Mesendoderm (in vitro differentiated cells): Measurements from ENCODE around the gene CHST1. TPM values are rescaled to one million over a fixed set of nuclear protein-coding genes. Genes with fewer than 3 reads are reported as not detected.
A peak's percentile ranks its signal among the peaks of the same experiment; 100 is the strongest.

ENCODE experiments used
- DNase-seq: peaks from one replicate; pipeline ENCODE4 v3.0.0; 2013
- H2AK5ac ChIP-seq: 2 replicates; pipeline ENCODE4 v1.6.1; 2013; ENCODE audit warnings: low read length, inconsistent platforms
- H2BK120ac ChIP-seq: 2 replicates; pipeline ENCODE4 v1.6.1; 2013; ENCODE audit warnings: low read depth, mild to moderate bottlenecking, low read length, moderate library complexity, mixed read lengths
- H2BK15ac ChIP-seq: replicated peaks from 2 replicates; pipeline ENCODE4 v1.6.1; 2013; ENCODE audit warnings: low read depth, mild to moderate bottlenecking, moderate library complexity
- H2BK5ac ChIP-seq: 2 replicates; pipeline ENCODE4 v1.6.1; 2013; ENCODE audit warnings: low read length, inconsistent platforms
- H3K18ac ChIP-seq: 2 replicates; pipeline ENCODE4 v1.6.1; 2013; ENCODE audit warnings: mild to moderate bottlenecking, low read length, mixed read lengths
- H3K23ac ChIP-seq: one replicate; pipeline ENCODE4 v1.6.1; 2013; ENCODE audit warnings: low read length
- H3K27ac ChIP-seq: 2 replicates; pipeline ENCODE4 v1.5.1; 2013; ENCODE audit warnings: low read depth, mild to moderate bottlenecking, inconsistent platforms, low read length, moderate library complexity
- H3K27me3 ChIP-seq: 2 replicates; pipeline ENCODE4 v1.6.1; 2013; ENCODE audit warnings: low read length, control low read depth, mild to moderate bottlenecking, inconsistent platforms; ENCODE audit not compliant: insufficient read depth, poor library complexity
- H3K36me3 ChIP-seq: 2 replicates; pipeline ENCODE4 v1.6.1; 2013; ENCODE audit warnings: low read length, inconsistent platforms; ENCODE audit not compliant: control insufficient read depth, insufficient read depth
- H3K4ac ChIP-seq: one replicate; pipeline ENCODE4 v1.6.1; 2013; ENCODE audit warnings: low read depth, mild to moderate bottlenecking, low read length, moderate library complexity
- H3K4me1 ChIP-seq: 2 replicates; pipeline ENCODE4 v1.6.1; 2013; ENCODE audit warnings: low read depth, low read length, inconsistent platforms; ENCODE audit not compliant: control insufficient read depth
- H3K4me2 ChIP-seq: 2 replicates; pipeline ENCODE4 v1.6.1; 2013; ENCODE audit warnings: low read length
- H3K4me3 ChIP-seq: 2 replicates; pipeline ENCODE4 v1.5.1; 2013; ENCODE audit warnings: mild to moderate bottlenecking, low read length
- H3K56ac ChIP-seq: one replicate; pipeline ENCODE4 v1.6.1; 2013; ENCODE audit warnings: low read length
- H3K79me1 ChIP-seq: 2 replicates; pipeline ENCODE4 v1.6.1; 2013; ENCODE audit warnings: low read length, inconsistent platforms
- H3K79me2 ChIP-seq: 2 replicates; pipeline ENCODE4 v1.6.1; 2013; ENCODE audit warnings: mild to moderate bottlenecking, low read length; ENCODE audit not compliant: control insufficient read depth, insufficient read depth
- H3K9ac ChIP-seq: 2 replicates; pipeline ENCODE4 v1.6.1; 2013; ENCODE audit warnings: low read length, inconsistent platforms
- H4K5ac ChIP-seq: one replicate; pipeline ENCODE4 v1.6.1; 2013; ENCODE audit warnings: low read length
- H4K8ac ChIP-seq: one replicate; pipeline ENCODE4 v1.6.1; 2013; ENCODE audit warnings: low read depth, mild to moderate bottlenecking, control low read depth, low read length, moderate library complexity
- WGBS: extraction: QIAGEN DNeasy Blood & Tissue Kit; methylation state at CpG from one replicate; pipeline ENCODE4 v1.1.7; 2013; ENCODE audit warnings: low lambda C conversion rate, missing lambda C conversion rate; ENCODE audit not compliant: insufficient coverage; ENCODE audit errors: extremely low coverage; 5-methylcytosine and 5-hydroxymethylcytosine counted together
- polyA plus RNA-seq, 2 experiments: library from polyadenylated mRNA; stranded (reverse); fragments of 200-250 nt; gene quantifications; one replicate each; pipeline ENCODE4 v1.2.3, GENCODE V29; 2013

CHST1 gene, protein sequence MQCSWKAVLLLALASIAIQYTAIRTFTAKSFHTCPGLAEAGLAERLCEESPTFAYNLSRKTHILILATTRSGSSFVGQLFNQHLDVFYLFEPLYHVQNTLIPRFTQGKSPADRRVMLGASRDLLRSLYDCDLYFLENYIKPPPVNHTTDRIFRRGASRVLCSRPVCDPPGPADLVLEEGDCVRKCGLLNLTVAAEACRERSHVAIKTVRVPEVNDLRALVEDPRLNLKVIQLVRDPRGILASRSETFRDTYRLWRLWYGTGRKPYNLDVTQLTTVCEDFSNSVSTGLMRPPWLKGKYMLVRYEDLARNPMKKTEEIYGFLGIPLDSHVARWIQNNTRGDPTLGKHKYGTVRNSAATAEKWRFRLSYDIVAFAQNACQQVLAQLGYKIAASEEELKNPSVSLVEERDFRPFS
- 0.53 TPM for polyA plus RNA-seq (2013, experiment 1 of 2)
- polyA plus RNA-seq (2013, experiment 2 of 2): 0.55 TPM

DNA sequence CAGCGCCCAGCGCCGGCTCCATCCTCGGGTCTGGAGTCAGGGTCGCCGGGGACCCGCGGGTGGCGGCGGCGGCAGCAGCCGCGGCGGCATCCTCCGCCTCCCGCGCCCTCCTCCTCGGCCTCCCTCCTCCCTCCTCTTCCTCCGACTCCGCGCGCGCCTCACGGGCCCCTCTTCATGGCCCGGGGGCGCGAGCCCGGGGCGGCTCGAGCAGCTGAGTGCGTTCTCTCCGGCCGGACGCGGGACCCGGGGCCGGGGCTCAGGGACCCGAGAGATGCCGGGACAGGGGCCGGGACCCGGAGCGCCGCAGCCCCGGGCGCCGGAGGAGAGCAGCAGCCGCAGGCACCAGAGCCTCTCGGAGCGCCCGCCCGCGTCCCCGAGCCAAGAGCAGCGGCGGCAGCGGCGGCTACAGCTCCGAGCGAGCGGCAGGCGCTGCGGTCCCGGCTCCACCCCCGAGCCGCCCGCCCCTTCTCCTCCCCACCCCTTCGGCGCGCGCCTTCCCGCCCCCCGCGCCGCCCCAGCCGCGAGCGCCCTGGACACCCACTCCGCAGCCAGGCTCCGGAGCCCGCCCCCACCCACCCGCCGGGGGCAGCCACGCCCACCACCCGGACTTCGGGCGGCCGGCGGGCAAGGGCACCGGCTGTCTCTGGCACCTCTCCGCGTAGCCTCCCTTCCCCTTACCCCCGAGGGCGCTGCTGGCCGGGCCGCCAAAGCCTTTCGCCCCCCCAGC is at the start of gene CHST1:
TSS of gene CHST1 (minus strand) at position 417 of the 727 bp plus-strand sequence. CDS start 14,699 bp downstream, outside the sequence.
- H3K27ac ChIP-seq: no peak within 1 kb of the TSS
- peak within 1 kb of the TSS; percentile 82 for H3K56ac ChIP-seq
- H3K23ac ChIP-seq: peak within 1 kb of the TSS; percentile 34
- DNase-seq: no peak
- H3K27me3 ChIP-seq: no peaks in the 10 kb centered on the region
- peaks cover 10% of the 10 kb centered on the region for H3K4me1 ChIP-seq
- no peaks in the 10 kb centered on the region for H3K79me1 ChIP-seq
- peak within 1 kb of the TSS; percentile 5 for H3K18ac ChIP-seq
- no peak within 1 kb of the TSS for H2BK120ac ChIP-seq
- no peak within 1 kb of the TSS for H2BK5ac ChIP-seq
- no peak within 1 kb of the TSS for H2BK15ac ChIP-seq
- H2AK5ac ChIP-seq: no peak within 1 kb of the TSS
- no peak within 1 kb of the TSS for H4K8ac ChIP-seq
- no peak within 1 kb of the TSS for H4K5ac ChIP-seq
- no peaks in the 10 kb centered on the region for H3K36me3 ChIP-seq
- H3K4me2 ChIP-seq: peak within 1 kb of the TSS; percentile 73
- no peaks in the 10 kb centered on the region for H3K79me2 ChIP-seq
- peak within 1 kb of the TSS; percentile 48 for H3K9ac ChIP-seq
- H3K4me3 ChIP-seq: peak within 1 kb of the TSS; percentile 29
- H3K4ac ChIP-seq: no peak within 1 kb of the TSS
- no CpG with 5 or more reads among the region's 96 CpGs for WGBS

DNA sequence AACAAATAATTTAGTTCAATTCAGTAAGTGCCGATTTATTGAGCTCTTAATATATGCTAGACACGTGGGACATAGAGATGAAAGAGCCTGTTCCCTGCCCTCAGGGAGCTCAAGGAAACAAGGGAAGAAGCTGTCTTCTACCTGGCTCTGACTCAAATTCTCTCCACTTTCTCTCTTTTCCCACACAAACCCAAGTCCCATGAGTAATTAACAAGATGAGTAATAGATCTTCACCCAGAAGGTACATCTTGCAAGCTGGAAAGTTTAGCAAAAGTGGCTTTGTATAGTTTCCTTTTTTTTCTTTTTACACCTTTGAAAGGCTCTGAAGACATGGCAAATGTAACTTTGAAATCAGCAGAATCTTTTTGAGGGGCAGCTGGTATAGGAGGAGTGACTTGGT is 48.2 kb upstream of the CHST1 start:
- Histone ChIP-seq H3K56ac (no peak overlapping the region), H3K18ac (no peak overlapping the region), H3K79me2 (no peaks in the 10 kb centered on the region), H3K27me3 (no peaks in the 10 kb centered on the region), H3K36me3 (no peaks in the 10 kb centered on the region), H3K4me2 (no peak overlapping the region), H2BK5ac (no peak overlapping the region), H4K8ac (no peak overlapping the region), H3K4me3 (no peak overlapping the region), H2BK15ac (no peak overlapping the region), H4K5ac (no peak overlapping the region), H3K4me1 (no peaks in the 10 kb centered on the region), H2AK5ac (no peak overlapping the region), H2BK120ac (no peak overlapping the region), H3K79me1 (no peaks in the 10 kb centered on the region), H3K4ac (no peak overlapping the region), H3K9ac (no peak overlapping the region), H3K27ac (no peak overlapping the region), H3K23ac (no peak overlapping the region)
- no CpG with 5 or more reads among the region's 2 CpGs for WGBS
- DNase-seq: no peak

DNA sequence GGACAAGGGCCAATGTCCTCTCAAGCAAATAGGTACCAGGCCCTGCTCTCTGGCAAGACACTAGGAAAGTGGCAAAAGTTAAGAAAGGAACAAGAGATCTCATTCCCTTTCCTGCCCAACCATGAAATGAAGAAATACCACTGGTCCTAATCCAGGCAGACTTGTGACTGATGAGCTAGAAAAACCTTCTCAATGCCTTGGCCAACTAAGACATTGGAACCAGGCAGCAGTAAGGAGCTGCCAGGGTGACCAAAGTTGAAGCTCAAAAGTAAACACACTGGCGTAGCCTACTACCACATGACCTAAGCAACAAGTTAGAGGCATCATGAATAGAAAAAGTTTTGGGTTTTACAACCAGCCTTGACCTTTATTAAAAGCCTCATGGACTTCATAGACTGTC is 45.1 kb upstream of the CHST1 start:
- Histone ChIP-seq H3K4me3 (no peak overlapping the region), H2AK5ac (no peak overlapping the region), H3K79me1 (no peaks in the 10 kb centered on the region), H2BK15ac (no peak overlapping the region), H3K4ac (no peak overlapping the region), H3K36me3 (no peaks in the 10 kb centered on the region), H3K79me2 (no peaks in the 10 kb centered on the region), H3K23ac (no peak overlapping the region), H3K56ac (no peak overlapping the region), H4K8ac (no peak overlapping the region), H3K27ac (no peak overlapping the region), H3K4me1 (peaks cover 3% of the 10 kb centered on the region), H3K9ac (no peak overlapping the region), H4K5ac (no peak overlapping the region), H3K4me2 (no peak overlapping the region), H3K18ac (no peak overlapping the region), H2BK5ac (no peak overlapping the region), H2BK120ac (no peak overlapping the region), H3K27me3 (no peaks in the 10 kb centered on the region)
- no peak for DNase-seq
- WGBS: no CpG with 5 or more reads among the region's 1 CpG

DNA sequence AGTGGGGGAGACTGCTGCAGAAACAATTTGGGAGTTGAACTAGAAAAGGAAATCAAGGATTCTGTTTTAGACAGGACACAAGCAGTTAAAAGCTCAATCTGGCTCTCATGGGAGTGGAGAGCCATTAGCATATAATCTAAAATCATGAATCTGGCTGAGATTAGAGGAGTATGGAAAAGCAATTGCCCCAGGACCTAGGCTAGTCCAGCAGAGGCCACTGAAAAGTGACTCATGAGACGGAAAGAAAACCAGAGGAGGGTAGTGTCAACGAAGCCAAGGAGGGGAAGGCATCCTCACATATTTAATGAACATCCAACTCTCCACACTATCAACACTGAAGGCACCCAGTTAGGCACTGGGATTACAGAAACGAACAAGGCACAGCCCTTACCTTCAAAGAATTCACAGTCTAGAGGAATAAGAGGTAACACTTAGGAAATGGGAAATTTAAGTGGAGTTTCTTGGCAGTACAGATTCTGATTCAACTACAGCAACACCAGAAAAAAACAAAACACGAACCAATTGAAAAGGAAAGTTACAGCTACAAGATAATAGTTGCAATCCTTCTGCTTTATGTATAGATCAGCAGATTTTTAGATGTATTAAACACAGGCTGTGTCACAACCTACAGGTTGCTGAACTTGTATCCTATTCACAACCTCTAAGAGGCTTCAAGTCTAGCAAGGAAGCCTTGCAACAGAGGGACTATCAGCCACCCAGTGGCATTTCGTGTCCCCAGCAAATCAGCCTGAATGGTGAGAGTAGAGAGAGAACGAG is 43.7 kb upstream of the CHST1 start:
- peaks cover 3% of the 10 kb centered on the region for H3K4me1 ChIP-seq
- no peak overlapping the region for H3K56ac ChIP-seq
- no peak overlapping the region for H4K8ac ChIP-seq
- no peak overlapping the region for H4K5ac ChIP-seq
- no peaks in the 10 kb centered on the region for H3K36me3 ChIP-seq
- no peak overlapping the region for H3K18ac ChIP-seq
- no peak overlapping the region for H3K4me2 ChIP-seq
- no peaks in the 10 kb centered on the region for H3K79me2 ChIP-seq
- no peak overlapping the region for H3K23ac ChIP-seq
- H2AK5ac ChIP-seq: no peak overlapping the region
- no peak overlapping the region for H3K9ac ChIP-seq
- no peaks in the 10 kb centered on the region for H3K27me3 ChIP-seq
- H3K4me3 ChIP-seq: no peak overlapping the region
- no peaks in the 10 kb centered on the region for H3K79me1 ChIP-seq
- H3K27ac ChIP-seq: no peak overlapping the region
- H2BK15ac ChIP-seq: no peak overlapping the region
- DNase-seq: no peak
- no peak overlapping the region for H2BK120ac ChIP-seq
- no CpG with 5 or more reads among the region's 6 CpGs for WGBS
- no peak overlapping the region for H2BK5ac ChIP-seq
- no peak overlapping the region for H3K4ac ChIP-seq

DNA sequence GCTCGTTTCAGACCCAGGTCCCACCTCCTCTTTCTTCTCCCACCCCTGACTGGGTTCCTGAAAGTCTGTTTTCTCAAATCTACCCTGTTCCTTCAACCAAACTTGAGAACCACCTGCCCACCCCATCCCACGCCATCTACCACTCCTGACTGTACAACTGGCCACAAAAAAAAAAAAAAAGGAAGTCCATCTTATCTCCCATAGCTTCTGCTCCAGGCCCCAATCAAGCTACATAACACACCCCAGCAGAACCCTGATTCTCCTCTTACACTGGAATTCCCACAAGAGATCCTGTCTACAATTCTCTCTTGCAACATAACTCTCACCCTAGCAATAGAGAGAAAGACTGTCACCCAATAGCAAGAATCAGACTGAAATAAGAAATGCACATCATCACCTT is 39.2 kb upstream of the CHST1 start:
- no peaks in the 10 kb centered on the region for H3K79me1 ChIP-seq
- no peak overlapping the region for H3K27ac ChIP-seq
- WGBS: no CpG with 5 or more reads among the region's 2 CpGs
- H3K27me3 ChIP-seq: no peaks in the 10 kb centered on the region
- no peak overlapping the region for H3K4me3 ChIP-seq
- no peak overlapping the region for H2BK5ac ChIP-seq
- no peak overlapping the region for H4K5ac ChIP-seq
- no peak overlapping the region for H2AK5ac ChIP-seq
- H3K4me2 ChIP-seq: no peak overlapping the region
- H3K79me2 ChIP-seq: no peaks in the 10 kb centered on the region
- peaks cover 3% of the 10 kb centered on the region for H3K4me1 ChIP-seq
- no peak overlapping the region for H3K9ac ChIP-seq
- H3K18ac ChIP-seq: no peak overlapping the region
- H3K56ac ChIP-seq: no peak overlapping the region
- no peak overlapping the region for H2BK120ac ChIP-seq
- no peak overlapping the region for H2BK15ac ChIP-seq
- no peaks in the 10 kb centered on the region for H3K36me3 ChIP-seq
- H4K8ac ChIP-seq: no peak overlapping the region
- H3K23ac ChIP-seq: no peak overlapping the region
- no peak overlapping the region for H3K4ac ChIP-seq
- no peak for DNase-seq
